DOHH2 (cell line): ENCODE measurements around the gene KMT2A.

Experiments
- H3F3A ChIP-seq: fragments of 200-600 bp; sonication (generic), shearing (Covaris generic); 2 replicates; pipeline ENCODE4 v1.6.0; 2016; ENCODE audit warnings: antibody characterized with exemption, mild to moderate bottlenecking; ENCODE audit not compliant: control insufficient read depth, insufficient read depth
- H3K27ac ChIP-seq: fragments of 200-600 bp; sonication (generic); 2 replicates; pipeline ENCODE4 v1.5.1; 2014; ENCODE audit warnings: low read depth, mild to moderate bottlenecking, low read length, moderate library complexity
- H3K27me3 ChIP-seq: fragments of 200-600 bp; sonication (generic); 2 replicates; pipeline ENCODE4 v1.6.1; 2014; ENCODE audit warnings: mild to moderate bottlenecking, low read length, mixed read lengths; ENCODE audit not compliant: control insufficient read depth
- H3K36me3 ChIP-seq: fragments of 200-600 bp; sonication (generic); 2 replicates; pipeline ENCODE4 v1.6.1; 2014; ENCODE audit warnings: mild to moderate bottlenecking, low read length, moderate library complexity, mixed read lengths; ENCODE audit not compliant: control insufficient read depth
- H3K4me1 ChIP-seq: fragments of 200-600 bp; sonication (generic); 2 replicates; pipeline ENCODE4 v1.6.1; 2014; ENCODE audit warnings: mild to moderate bottlenecking, low read length, mixed read lengths; ENCODE audit not compliant: control insufficient read depth
- H3K4me2 ChIP-seq: fragments of 200-600 bp; sonication (generic); 2 replicates; pipeline ENCODE4 v1.6.0; 2014; ENCODE audit warnings: mild to moderate bottlenecking, low read length, moderate library complexity
- H3K4me3 ChIP-seq: fragments of 200-600 bp; sonication (generic); 2 replicates; pipeline ENCODE4 v1.5.1; 2014; ENCODE audit warnings: mild to moderate bottlenecking, low read length, mixed read lengths
- H3K79me2 ChIP-seq: fragments of 200-600 bp; sonication (generic); 2 replicates; pipeline ENCODE4 v1.6.1; 2014; ENCODE audit warnings: mild to moderate bottlenecking, low read length, mixed read lengths; ENCODE audit not compliant: control insufficient read depth
- H3K9me2 ChIP-seq: fragments of 200-600 bp; sonication (generic); replicated peaks from 2 replicates; pipeline ENCODE4 v1.6.1; 2014; ENCODE audit warnings: mild to moderate bottlenecking, low read length, mixed read lengths; ENCODE audit not compliant: control insufficient read depth
- H3K9me3 ChIP-seq: fragments of 200-600 bp; sonication (generic); 2 replicates; pipeline ENCODE4 v1.6.1; 2014; ENCODE audit warnings: antibody characterized with exemption, low read length, mixed read lengths; ENCODE audit not compliant: control insufficient read depth, insufficient read depth
- H4K20me1 ChIP-seq: fragments of 200-600 bp; sonication (generic); 2 replicates; pipeline ENCODE4 v1.6.0; 2014; ENCODE audit warnings: low read depth, mild to moderate bottlenecking, antibody characterized with exemption, low read length, moderate library complexity; ENCODE audit not compliant: control insufficient read depth, insufficient read depth
- CTCF ChIP-seq: fragments of 200-600 bp; sonication (generic); IDR thresholded peaks from one replicate; pipeline ENCODE4 v1.5.1; 2014; ENCODE audit warnings: antibody characterized with exemption, mild to moderate bottlenecking, low read depth, low read length; ENCODE audit not compliant: poor library complexity, severe bottlenecking
- EZH2phosphoT487 ChIP-seq: fragments of 200-600 bp; sonication (generic); IDR thresholded peaks from 2 replicates; pipeline ENCODE4 v1.6.1; 2017; ENCODE audit warnings: borderline replicate concordance, mild to moderate bottlenecking, antibody characterized with exemption, low read length, moderate library complexity, mixed read lengths

Gene KMT2A

DNA sequence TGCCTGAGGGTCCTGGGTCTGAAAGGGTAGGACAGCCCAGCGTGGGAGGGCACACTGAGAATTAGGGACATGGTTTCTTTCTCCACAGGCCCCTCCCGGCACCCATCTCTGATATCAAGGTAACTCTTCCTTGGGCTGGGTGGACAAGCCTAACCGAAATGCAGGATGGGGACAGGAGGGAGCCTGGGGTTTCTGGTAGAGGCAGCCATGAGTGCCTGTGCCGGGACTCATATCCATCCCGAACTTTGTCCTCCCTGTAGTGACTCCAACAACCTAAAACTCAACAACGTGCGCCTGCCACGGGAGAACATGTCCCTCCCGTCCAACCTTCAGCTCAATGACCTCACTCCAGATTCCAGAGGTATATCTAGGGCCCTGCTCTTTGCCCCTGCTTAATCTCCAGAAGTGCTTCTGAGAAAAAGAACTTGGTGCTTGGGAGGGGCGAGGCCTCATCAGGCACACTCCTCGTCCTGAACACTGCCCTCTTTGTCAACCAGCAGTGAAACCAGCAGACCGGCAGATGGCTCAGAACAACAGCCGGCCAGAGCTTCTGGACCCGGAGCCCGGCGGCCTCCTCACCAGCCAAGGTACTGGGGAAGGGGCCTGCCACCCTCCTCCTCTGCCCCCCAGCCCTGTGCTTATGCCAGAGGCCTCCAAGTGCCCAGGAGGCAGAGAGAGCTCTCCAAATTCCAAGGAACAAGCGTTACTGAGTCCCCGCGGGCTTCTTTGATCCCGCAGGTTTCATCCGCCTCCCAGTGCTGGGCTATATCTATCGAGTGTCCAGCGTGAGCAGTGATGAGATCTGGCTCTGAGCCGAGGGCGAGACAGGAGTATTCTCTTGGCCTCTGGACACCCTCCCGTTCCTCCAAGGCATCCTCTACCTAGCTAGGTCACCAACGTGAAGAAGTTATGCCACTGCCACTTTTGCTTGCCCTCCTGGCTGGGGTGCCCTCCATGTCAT, 97.8 kb downstream of the KMT2A start:
- no peaks in the 10 kb centered on the region for H3K79me2 ChIP-seq
- H3K9me2 ChIP-seq = no peaks in the 10 kb centered on the region
- peaks cover 18% of the 10 kb centered on the region for H3K4me1 ChIP-seq
- 0 out of 2 replicates have a peak, but pooled peaks cover 3% of the 10 kb centered on the region for H3K27me3 ChIP-seq
- no peak overlapping the region for H3K27ac ChIP-seq
- H3K36me3 ChIP-seq = no peaks in the 10 kb centered on the region
- H3K4me3 ChIP-seq = no peak overlapping the region
- no peaks in the 10 kb centered on the region for H4K20me1 ChIP-seq
- TF ChIP-seq CTCF (no peak), EZH2phosphoT487 (no peak)
- H3F3A ChIP-seq = peaks cover 3% of the 10 kb centered on the region
- H3K4me2 ChIP-seq = no peak overlapping the region
- H3K9me3 ChIP-seq = no peaks in the 10 kb centered on the region

- no peak for TF ChIP-seq EZH2phosphoT487
- TF ChIP-seq CTCF = no peak
- Histone ChIP-seq H3K9me3 (no peaks in the 10 kb centered on the region), H4K20me1 (no peaks in the 10 kb centered on the region), H3K27ac (no peak overlapping the region), H3K4me2 (no peak overlapping the region), H3K9me2 (no peaks in the 10 kb centered on the region), H3K4me1 (peaks cover 10% of the 10 kb centered on the region), H3K79me2 (no peaks in the 10 kb centered on the region), H3K27me3 (0 out of 2 replicates have a peak, but pooled peaks cover under 1% of the 10 kb centered on the region), H3K36me3 (no peaks in the 10 kb centered on the region), H3K4me3 (no peak overlapping the region), H3F3A (no peaks in the 10 kb centered on the region)
Measured at GRCh38 chr11:118535261-118535660, 99.0 kb downstream of the KMT2A start.

DNA sequence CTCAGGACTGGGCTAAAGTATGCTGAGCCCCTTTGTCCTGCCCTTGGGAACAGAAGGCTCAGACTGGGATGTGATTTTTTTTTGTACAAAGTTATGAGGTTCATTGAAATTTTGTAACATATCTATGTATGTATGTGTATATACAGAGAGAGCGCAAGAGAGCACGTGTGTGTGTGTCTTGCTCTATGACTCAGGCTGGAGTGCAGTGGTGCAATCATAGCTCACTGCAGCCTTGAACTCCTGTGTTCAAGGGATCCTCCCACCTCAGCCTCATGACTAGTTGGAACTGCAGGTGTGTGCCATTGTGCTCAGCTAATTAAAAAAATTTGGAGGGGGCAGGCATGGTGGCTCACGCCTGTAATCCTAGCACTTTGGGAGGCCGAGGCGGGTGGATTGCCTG, 100.4 kb downstream of the KMT2A start:
- Histone ChIP-seq H3K4me2 (no peak overlapping the region), H3K4me3 (no peak overlapping the region), H3K27me3 (no peaks in the 10 kb centered on the region), H3K79me2 (no peaks in the 10 kb centered on the region), H3K9me3 (no peaks in the 10 kb centered on the region), H4K20me1 (no peaks in the 10 kb centered on the region), H3K9me2 (no peaks in the 10 kb centered on the region), H3K36me3 (no peaks in the 10 kb centered on the region), H3F3A (no peaks in the 10 kb centered on the region; the same call in 1 of the 2 replicates), H3K27ac (no peak overlapping the region), H3K4me1 (peaks cover 1% of the 10 kb centered on the region)
- no peak for TF ChIP-seq CTCF
- TF ChIP-seq EZH2phosphoT487 = no peak
